ENCODE measurements around the gene TNIK. TPM values are rescaled to one million over a fixed set of nuclear protein-coding genes. Genes with fewer than 3 reads are reported as not detected.
"Not testable (repeated sequence)": the region's sequence is repeated elsewhere in the genome, so short reads cannot be mapped to it uniquely, and the experiment has no call there.

The TNIK gene
- total RNA-seq, 1 experiment from 2014 or later: 22.4 TPM

DNA sequence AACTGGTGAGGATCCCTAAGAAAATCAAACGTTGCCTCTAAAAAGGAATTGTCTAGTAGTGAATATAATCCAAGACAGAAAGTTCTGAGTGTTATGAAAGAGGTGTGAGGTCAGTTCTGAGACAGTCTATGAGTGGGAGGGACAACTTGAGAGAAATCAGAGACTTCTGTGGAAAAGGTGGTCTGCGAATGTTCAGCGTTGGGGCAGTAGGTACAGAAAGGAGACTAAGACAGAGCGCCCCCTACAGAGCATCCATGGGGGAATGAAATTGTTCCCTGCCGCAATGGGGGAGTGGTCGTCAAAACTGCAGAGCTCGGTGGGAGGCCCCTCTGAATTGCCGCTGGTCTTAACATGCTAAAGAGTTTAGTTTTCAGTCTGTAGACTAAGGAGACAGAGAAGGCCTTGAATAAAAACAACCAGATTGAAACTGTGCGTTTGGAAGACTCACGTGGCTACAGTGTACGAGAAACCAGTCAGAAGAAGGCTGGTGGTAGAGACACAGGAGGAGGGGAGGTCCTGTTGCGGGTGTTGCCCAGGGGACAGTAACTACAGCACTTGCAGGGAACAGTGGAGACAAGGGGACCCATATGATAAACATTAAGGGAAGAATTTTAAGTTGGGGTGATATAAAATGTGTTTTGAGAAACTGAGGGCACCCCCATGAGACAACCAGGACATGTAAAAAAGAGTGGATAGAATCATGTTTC, 6.9 kb downstream of the TNIK start:
- H3K27me3 ChIP-seq (replicated peaks; ENCODE audit: control insufficient read depth, insufficient read depth, low read length): no peaks in the 10 kb centered on the region
- no peak for DNase-seq
- Mint-ChIP-seq H3K36me3 (ENCODE audit: insufficient read depth, unreplicated experiment) (no peaks in the 10 kb centered on the region), H3K27ac (ENCODE audit: unreplicated experiment) (no peak overlapping the region), H3K4me3 (ENCODE audit: unreplicated experiment) (no peak overlapping the region), H3K4me1 (ENCODE audit: low read depth, unreplicated experiment) (peaks cover 2% of the 10 kb centered on the region), H3K27me3 (ENCODE audit: insufficient read depth, unreplicated experiment) (no peaks in the 10 kb centered on the region), H3K9me3 (ENCODE audit: unreplicated experiment) (no peaks in the 10 kb centered on the region)
- H3K4me1 ChIP-seq: peaks cover 13% of the 10 kb centered on the region
- no peaks in the 10 kb centered on the region for H3K9me3 ChIP-seq
- intact Hi-C loops (cut with micrococcal nuclease; ENCODE audit: unreplicated experiment): no loop called here
- BruUV-seq (replicated peaks): no TSS peak
- CTCF ChIA-PET: no interaction called here
- POLR2A ChIA-PET: no interaction called here
- peak in 1 of 2 experiments; percentile 12 for TF ChIP-seq CTCF (IDR thresholded peaks at IDR 0.05; ENCODE audit: insufficient read depth in 1 of 2, low read depth in 1 of 2, low read length in 1 of 2, severe bottlenecking in 1 of 2, unreplicated experiment in 1 of 2)
- H3K36me3 ChIP-seq (ENCODE audit: control insufficient read depth, insufficient read depth, low read length): no peaks in the 10 kb centered on the region
- H3K4me3 ChIP-seq (ENCODE audit: low read depth, low read length): no peak overlapping the region

GRCh38 chr3:171452328-171452727, 7.9 kb downstream of the TNIK start:
- Mint-ChIP-seq H3K27ac (ENCODE audit: unreplicated experiment) (no peak overlapping the region), H3K9me3 (ENCODE audit: unreplicated experiment) (no peaks in the 10 kb centered on the region), H3K27me3 (ENCODE audit: insufficient read depth, unreplicated experiment) (no peaks in the 10 kb centered on the region), H3K4me1 (ENCODE audit: low read depth, unreplicated experiment) (no peaks in the 10 kb centered on the region), H3K36me3 (ENCODE audit: insufficient read depth, unreplicated experiment) (no peaks in the 10 kb centered on the region), H3K4me3 (ENCODE audit: unreplicated experiment) (no peak overlapping the region)
- ChIA-PET CTCF (no interaction called here), POLR2A (no interaction called here)
- Histone ChIP-seq H3K27me3 (replicated peaks; ENCODE audit: control insufficient read depth, insufficient read depth, low read length) (no peaks in the 10 kb centered on the region), H3K36me3 (ENCODE audit: control insufficient read depth, insufficient read depth, low read length) (no peaks in the 10 kb centered on the region), H3K4me3 (ENCODE audit: low read depth, low read length) (no peak overlapping the region), H3K9me3 (no peaks in the 10 kb centered on the region), H3K4me1 (peaks cover 6% of the 10 kb centered on the region)
- no peak for DNase-seq
- intact Hi-C loops (cut with micrococcal nuclease; ENCODE audit: unreplicated experiment): no loop called here
- no TSS peak for BruUV-seq (replicated peaks)
- no peak for TF ChIP-seq CTCF (IDR thresholded peaks at IDR 0.05; ENCODE audit: insufficient read depth in 1 of 2, low read depth in 1 of 2, low read length in 1 of 2, severe bottlenecking in 1 of 2, unreplicated experiment in 1 of 2)

DNA sequence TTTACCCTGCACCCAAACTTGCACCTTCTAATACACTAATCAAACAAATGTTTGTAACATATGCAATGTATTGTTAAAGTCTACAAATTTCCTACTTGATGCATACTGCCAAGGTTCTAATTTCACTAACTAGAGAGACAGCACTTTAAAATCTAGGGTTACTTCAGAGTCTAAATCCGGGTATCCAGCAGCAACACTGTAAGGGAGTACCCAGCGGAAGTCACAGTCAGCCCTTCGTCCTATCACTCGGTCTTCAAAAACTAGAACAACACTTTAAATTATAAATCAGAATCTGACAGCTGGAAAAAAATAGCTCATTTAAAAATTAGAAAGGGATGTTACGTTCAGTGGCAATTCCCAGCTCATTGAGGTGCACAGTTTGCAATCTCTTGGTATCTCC, 8.3 kb downstream of the TNIK start:
- Mint-ChIP-seq H3K4me1 (ENCODE audit: low read depth, unreplicated experiment) (no peaks in the 10 kb centered on the region), H3K27me3 (ENCODE audit: insufficient read depth, unreplicated experiment) (no peaks in the 10 kb centered on the region), H3K27ac (ENCODE audit: unreplicated experiment) (no peak overlapping the region), H3K9me3 (ENCODE audit: unreplicated experiment) (no peaks in the 10 kb centered on the region), H3K4me3 (ENCODE audit: unreplicated experiment) (no peak overlapping the region), H3K36me3 (ENCODE audit: insufficient read depth, unreplicated experiment) (no peaks in the 10 kb centered on the region)
- no peak overlapping the region for H3K4me3 ChIP-seq (ENCODE audit: low read depth, low read length)
- no peaks in the 10 kb centered on the region for H3K27me3 ChIP-seq (replicated peaks; ENCODE audit: control insufficient read depth, insufficient read depth, low read length)
- TF ChIP-seq CTCF (IDR thresholded peaks at IDR 0.05; ENCODE audit: insufficient read depth in 1 of 2, low read depth in 1 of 2, low read length in 1 of 2, severe bottlenecking in 1 of 2, unreplicated experiment in 1 of 2): no peak
- H3K4me1 ChIP-seq: peaks cover 4% of the 10 kb centered on the region; the same call in 1 of the 2 replicates
- no peaks in the 10 kb centered on the region for H3K9me3 ChIP-seq
- CTCF ChIA-PET: no interaction called here
- no peaks in the 10 kb centered on the region for H3K36me3 ChIP-seq (ENCODE audit: control insufficient read depth, insufficient read depth, low read length)
- intact Hi-C loops (cut with micrococcal nuclease; ENCODE audit: unreplicated experiment): no loop called here
- no peak for DNase-seq
- no TSS peak for BruUV-seq (replicated peaks)
- POLR2A ChIA-PET: no interaction called here

DNA sequence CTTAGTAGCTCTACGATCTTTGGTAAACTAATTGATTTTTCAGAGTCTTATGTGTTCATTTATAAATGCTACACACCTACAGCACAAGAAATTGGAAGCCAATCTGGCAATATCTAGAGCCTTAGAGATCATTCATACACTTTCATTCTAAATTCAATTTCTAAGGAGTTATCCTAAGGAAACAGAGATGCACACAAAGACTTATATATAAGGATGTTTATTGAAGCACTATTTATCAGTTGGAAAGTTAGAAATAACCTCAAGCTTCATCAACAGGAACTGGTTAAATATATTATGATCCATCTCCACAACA, 12.7 kb downstream of the TNIK start:
- H3K27ac Mint-ChIP-seq (ENCODE audit: unreplicated experiment); BruUV-seq (replicated peaks); POLR2A ChIA-PET; H3K27me3 ChIP-seq (replicated peaks; ENCODE audit: control insufficient read depth, insufficient read depth, low read length); H3K4me3 ChIP-seq (ENCODE audit: low read depth, low read length); H3K4me1 ChIP-seq; H3K9me3 ChIP-seq; H3K27me3 Mint-ChIP-seq (ENCODE audit: insufficient read depth, unreplicated experiment); H3K9me3 Mint-ChIP-seq (ENCODE audit: unreplicated experiment); H3K36me3 ChIP-seq (ENCODE audit: control insufficient read depth, insufficient read depth, low read length); H3K36me3 Mint-ChIP-seq (ENCODE audit: insufficient read depth, unreplicated experiment); H3K4me1 Mint-ChIP-seq (ENCODE audit: low read depth, unreplicated experiment); H3K4me3 Mint-ChIP-seq (ENCODE audit: unreplicated experiment); DNase-seq: not testable (repeated sequence)
- CTCF ChIA-PET: interaction anchor here (1.0 kb wide), 1 partner anchor 9 kb away, joined by 3 read pairs; no protein-coding TSS in a partner anchor
- intact Hi-C loops (cut with micrococcal nuclease; ENCODE audit: unreplicated experiment): loop anchor here (2.0 kb wide), 1 partner anchor 13 kb away; the partner anchor contains the start of gene TNIK

All from Caco-2 (cell line).